Stimulated activated CD4-positive, alpha-beta T cell treated with anti-CD3 and anti-CD28 coated beads, Interleukin-15, amount 100 ng/mL, for 1 hour (primary cell): Measurements from ENCODE around the gene CLIC4.
"Not testable (repeated sequence)": the region's sequence is repeated elsewhere in the genome, so short reads cannot be mapped to it uniquely, and the experiment has no call there.

Source experiments
- DNase-seq, 2 donors: peaks; one replicate each; pipeline ENCODE4 v3.0.0-alpha.2; 2020; ENCODE audit warnings: low read depth in 1 of 2, low spot score in 1 of 2

CLIC4 gene

GRCh38 chr1:24744911-24745710, at the start of gene CLIC4:
CLIC4 (plus strand) TSS chr1:24745447; CDS start chr1:24745554, 107 bp downstream.
- peak; percentile 99 for DNase-seq

DNA sequence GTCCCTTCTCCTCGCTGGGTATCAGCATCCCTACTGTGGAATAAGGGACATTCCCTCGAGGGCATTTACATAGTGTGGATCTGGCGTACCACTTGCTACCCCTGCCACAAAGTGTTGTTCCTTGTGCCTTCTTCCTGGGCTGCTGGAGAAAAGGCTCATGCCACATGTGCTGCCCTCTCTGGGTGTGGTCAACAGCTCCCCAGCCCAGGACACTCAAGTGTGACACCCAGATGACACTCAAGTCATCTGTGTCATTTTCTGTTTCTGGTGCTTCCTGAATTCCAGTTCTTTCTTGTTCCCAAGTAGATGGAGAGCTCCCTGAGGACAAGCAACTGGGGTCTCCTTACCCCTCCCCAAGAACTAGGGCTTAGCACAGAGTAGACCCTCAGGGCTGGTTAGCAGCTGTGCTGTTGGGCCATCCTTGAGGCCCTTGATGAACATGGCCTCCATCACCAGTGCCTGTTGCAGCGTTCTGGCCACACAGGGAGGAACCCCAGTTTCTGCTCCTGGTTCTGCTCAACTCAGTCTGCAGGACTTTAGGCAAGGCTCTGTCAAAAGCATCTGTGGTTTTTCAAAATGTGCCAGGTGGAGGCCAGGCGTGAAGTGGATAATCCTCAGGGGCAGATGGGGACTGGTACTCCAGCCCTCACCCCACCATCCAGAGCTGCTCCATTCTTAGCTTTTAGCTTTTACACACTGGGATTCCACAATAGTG, 49.0 kb upstream of the CLIC4 start:
- no peak for DNase-seq

GRCh38 chr1:24696756-24697330, 48.4 kb upstream of the CLIC4 start:
- no peak for DNase-seq

GRCh38 chr1:24697453-24698001, 47.7 kb upstream of the CLIC4 start:
- not testable (repeated sequence) for DNase-seq

- not testable (repeated sequence) for DNase-seq
Measured at GRCh38 chr1:24698326-24698725, 46.9 kb upstream of the CLIC4 start.

GRCh38 chr1:24699628-24700027, 45.6 kb upstream of the CLIC4 start:
- DNase-seq: no peak

- DNase-seq: no peak
Measured at GRCh38 chr1:24702511-24703293, 42.5 kb upstream of the CLIC4 start.

- no peak for DNase-seq
Measured at GRCh38 chr1:24704411-24705259, 40.6 kb upstream of the CLIC4 start.

DNA sequence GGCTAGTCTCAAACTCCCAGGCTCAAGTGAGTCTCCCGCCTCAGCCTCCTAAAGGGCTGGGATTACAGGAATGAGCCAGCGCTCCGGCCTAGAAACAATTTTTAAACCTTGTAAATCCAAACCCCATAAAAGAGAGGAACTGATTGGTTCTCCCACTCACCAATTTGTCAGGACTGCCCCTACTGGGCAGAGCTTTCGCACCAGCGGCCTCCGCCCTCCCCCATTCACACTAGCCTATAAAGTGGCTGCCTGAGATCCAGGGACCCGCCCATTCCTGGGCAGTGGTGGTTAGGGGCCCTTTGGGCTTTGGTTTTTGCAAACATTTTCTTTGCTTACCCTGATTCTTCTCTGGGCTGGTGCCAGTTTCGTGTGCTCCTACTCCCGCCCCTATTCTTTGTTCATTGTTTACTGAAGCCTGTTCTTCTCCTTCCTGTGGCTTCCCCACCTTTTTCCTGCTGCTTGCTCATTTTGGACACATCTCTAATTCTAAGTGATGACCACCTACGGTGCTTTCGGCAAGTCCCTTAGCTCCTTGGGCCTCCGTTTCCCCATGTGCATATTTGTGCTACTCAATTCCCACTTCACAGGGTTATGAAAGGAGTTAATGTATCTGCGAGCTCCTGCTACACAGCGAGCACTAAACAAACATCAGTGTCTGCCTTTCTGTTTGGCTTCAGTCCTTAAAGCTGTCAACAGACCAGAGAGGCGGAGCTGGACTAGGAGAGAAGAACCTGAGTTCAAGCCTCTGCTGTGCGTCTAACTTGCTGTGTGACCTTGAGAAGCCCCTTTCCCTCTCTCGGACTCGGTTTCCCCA, 39.8 kb upstream of the CLIC4 start:
- DNase-seq: no peak

DNA sequence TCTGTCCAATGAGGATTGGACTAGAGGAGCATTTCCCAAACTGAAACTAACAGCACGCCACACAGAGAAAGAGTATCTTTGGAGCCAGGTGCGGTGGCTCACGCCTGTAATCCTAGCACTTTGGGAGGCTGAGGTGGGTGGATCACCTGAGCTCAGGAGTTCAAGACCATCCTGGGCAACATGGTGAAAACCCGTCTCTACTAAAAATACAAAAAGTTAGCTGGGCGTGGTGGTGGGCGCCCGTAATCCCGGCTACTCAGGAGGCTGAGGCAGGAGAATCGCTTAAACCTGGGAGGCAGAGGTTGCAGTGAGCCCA, 39.2 kb upstream of the CLIC4 start:
- not testable (repeated sequence) for DNase-seq

DNA sequence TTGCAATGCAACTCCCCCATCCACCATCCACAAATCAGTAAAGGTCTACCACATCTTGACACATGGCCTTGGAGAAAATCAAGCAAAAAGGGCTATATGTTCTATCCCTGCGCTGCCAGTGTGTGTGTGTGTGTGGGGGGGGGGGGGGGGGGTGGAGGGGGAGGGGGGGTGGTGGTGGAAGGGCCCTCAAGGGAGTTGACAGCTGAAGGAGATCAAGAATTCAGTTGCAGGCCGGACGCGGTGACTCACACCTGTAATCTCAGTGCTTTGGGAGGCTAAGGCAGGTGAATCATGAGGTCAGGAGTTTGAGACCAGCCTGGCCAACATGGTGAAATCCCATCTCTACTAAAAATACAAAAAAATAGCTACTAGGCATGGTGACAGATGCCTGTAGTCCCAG, 37.6 kb upstream of the CLIC4 start:
- no peak for DNase-seq

DNA sequence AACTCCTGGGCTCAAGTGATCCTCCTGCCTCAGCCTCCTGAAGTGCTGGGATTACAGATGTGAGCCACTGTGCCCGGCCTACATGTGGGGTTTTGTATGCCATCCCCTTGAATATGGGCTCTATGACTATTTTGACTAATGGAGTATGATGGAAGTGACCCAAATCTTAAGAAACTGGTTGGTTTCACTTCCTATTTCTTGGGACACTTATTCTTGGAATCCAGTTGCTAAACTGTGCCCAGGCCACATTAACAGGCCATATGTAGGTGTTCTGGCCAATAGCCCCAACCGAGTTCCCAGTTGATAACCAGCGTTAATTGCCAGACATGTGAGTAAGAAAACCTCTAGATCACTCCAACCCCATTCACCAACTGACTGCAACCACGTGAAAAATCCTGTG, 36.3 kb upstream of the CLIC4 start:
- no peak for DNase-seq

GRCh38 chr1:24709791-24710441, 35.3 kb upstream of the CLIC4 start:
- no peak for DNase-seq

DNA sequence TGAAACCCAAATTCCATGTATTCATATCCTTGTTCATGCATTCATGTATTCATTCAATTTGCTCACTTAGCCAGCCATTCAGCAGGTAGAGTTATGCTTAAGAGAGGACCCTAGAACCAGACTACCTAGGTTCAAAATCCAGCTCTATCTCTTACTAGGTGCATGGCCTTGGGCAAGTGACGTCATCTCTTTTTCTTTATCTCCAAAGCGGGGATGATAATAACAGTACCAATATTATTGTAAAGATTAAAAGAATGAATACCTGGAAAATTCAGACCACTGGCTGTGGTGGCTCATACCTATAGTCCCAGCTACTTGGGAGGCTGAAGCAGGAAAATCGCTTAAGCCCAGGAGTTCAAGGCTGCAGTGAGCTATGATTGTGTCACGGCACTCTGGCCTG, 33.9 kb upstream of the CLIC4 start:
- no peak for DNase-seq

DNA sequence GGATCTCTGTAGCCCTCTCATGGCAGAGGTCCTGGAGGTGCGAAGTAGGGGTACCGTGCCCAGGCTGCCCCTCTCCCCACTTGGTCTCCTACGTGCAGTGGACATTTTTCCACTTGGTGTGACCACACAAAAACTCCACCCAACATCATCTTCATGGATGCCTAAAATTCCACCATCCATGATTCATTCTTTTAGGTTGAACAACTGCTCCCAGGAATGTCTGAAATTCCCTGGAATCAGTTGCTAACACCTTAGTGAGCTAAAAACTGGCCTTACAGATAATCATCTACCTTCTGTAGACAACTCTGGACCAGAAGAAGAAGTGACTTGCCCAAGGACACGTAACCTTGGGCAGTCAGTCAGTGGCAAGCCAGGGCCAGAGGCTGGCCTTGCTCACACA, 32.1 kb upstream of the CLIC4 start:
- DNase-seq: no peak

DNA sequence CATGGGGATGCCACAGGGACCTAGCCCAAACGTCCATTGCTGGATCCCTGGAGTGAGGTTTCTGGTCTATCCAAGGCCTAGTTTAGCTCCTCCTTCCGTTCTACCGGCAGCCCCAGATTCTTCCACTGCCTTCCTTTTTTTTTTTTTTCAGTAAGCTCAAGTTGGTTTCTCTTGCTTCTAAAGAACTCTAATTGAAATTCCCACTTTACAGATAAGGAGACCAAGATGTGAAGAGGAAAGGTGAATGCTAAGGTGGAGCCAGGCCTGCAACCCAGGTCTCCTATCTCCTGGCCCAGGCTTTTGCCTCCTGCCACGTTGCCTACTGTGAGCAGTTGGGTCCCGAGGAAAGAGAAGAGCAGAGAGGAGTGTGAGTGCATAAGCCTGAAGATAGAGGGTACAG, 31.5 kb upstream of the CLIC4 start:
- DNase-seq: no peak

DNA sequence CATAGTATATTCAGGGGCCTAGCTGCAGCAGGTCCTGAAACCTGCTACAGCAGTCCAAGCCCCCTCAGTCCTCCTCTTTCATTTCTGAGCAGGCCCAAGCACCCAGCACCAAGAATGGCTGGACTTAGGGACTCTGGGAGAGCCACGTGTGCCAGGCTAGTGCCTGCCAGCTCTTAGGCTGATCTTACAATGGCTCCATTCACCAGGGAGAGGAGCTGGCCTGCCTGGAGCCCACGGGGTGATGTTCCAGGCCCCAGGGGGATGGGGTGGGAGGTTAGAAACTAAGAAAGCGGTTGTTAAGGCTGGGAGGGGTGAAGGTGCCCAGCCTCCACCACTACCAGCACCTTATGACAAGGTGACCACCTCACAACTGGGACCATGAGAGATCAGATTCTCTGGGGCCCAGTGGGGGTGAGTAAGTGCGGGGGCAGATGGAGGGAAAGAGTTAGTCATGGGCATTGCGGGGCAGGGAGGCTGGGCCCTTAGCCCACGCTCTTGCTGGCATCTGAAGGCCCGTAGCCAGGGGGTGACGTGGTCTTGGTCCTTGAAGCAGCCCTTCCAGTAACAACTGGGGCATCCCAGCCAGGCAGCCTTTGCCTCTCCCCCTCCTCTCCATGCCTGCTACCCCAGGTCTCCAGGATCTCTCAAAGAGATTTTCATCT, 30.3 kb upstream of the CLIC4 start:
- no peak for DNase-seq

DNA sequence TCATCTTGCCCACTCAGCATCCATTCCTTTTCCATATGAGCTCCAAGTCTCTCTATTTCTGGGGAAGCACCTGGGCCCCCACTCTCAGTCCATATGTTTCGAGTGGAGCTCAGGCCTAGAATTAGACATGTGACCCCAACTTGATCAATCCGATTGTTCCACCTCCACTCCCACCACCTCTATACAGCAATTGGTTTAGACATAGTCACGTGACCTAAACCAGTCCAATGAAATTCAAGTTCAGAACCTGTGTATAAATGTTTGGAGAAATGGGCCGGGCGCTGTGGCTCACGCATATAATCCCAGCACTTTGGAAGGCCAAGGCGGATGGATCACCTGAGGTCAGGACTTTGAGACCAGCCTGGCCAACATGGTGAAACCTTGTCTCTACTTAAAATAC, 29.6 kb upstream of the CLIC4 start:
- DNase-seq: no peak
